Pancreas (tissue), 10 donors: ENCODE data around the gene AUTS2. TPM values are rescaled to one million over a fixed set of nuclear protein-coding genes. Genes with fewer than 3 reads are reported as not detected.

Experiments
- ATAC-seq, 4 donors: fragments of 200-7000 bp; cut with Tn5 transposase; one replicate each; pipeline versions ENCODE4 v1.8.0 to v1.9.1; 2020; ENCODE audit warnings: mild to moderate bottlenecking in 4 of 4, moderate library complexity in 4 of 4
- DNase-seq, 6 donors: peaks; one replicate each; pipeline ENCODE4 v3.0.0-alpha.2; 2020
- FAIRE-seq: peaks from 2 replicates; lab custom pipeline; 2012; peaks lifted over from hg19 to GRCh38; lab: Jason Lieb, UNC
- H3K27ac ChIP-seq, 4 donors: fragments of 200-600 bp; sonication (generic); 1 replicate in 3 of 4; 2 replicates in 1 of 4; pipeline versions ENCODE4 v1.5.0 to v1.8.0; 2020
- H3K27me3 ChIP-seq, 4 donors: fragments of 200-600 bp; one replicate each; pipeline ENCODE4 v1.8.0; 2021
- H3K36me3 ChIP-seq, 3 donors: fragments of 200-600 bp; sonication (generic) in 1 of 3; one replicate each; pipeline versions ENCODE4 v1.5.0 to v1.8.0; 2020 to 2021
- H3K4me1 ChIP-seq, 3 donors: fragments of 200-600 bp; one replicate each; pipeline ENCODE4 v1.8.0; 2021
- H3K4me3 ChIP-seq, 4 donors: fragments of 200-600 bp; sonication (generic) in 2 of 4; one replicate each; pipeline versions ENCODE4 v1.5.0 to v1.8.0; 2020 to 2021
- H3K9me3 ChIP-seq, 4 donors: fragments of 200-600 bp; one replicate each; pipeline ENCODE4 v1.8.0; 2021
- CTCF ChIP-seq, 4 donors: fragments of 200-600 bp; sonication (generic) in 3 of 4; IDR thresholded peaks; one replicate each; pipeline versions ENCODE4 v1.5.0 to v1.8.0; 2021; ENCODE audit warnings: antibody characterized with exemption in 4 of 4
- WGBS, 2 donors: extraction: QIAGEN DNeasy Blood & Tissue Kit; methylation state at CpG; one replicate each; pipeline ENCODE4 v1.1.7; 2013; 5-methylcytosine and 5-hydroxymethylcytosine counted together
- intact Hi-C, 3 donors: fragments of 100-400 bp; cut with DNase I; formaldehyde crosslinking; loops; one replicate each; pipeline versions ENCODE4 v1.11.1 to v1.14.2; 2022
- polyA plus RNA-seq, 2 donors: library from polyadenylated mRNA; stranded (reverse); fragments of 200-250 nt; gene quantifications; one replicate each; pipeline ENCODE4 v1.2.3, GENCODE V29; 2013
- total RNA-seq, 6 donors: library from RNA; stranded (reverse); fragmentation: NEBNext Ultra II Directional in 4 of 6; extraction: Animal tissue kit (Norgen Biotek cat#: 25700) in 4 of 6; gene quantifications; one replicate each; pipeline versions ENCODE4 v1.2.1 to v1.2.4, GENCODE V29; 2021 to 2023
- donor health status: healthy with polysubstance abuse.
- donor health status: DM: no; HTN: no; CAD: no; lungs with moderate emphysema.
- donor health status: DM: no; HTN: no; CAD: no.
- donor health status: control.
- donor health status: control.
- donor health status: Bipolar disorder and iron deficiency.
- donor health status: DM: yes; HTN: yes; CAD: no.
- donor health status: DM: no; HTN: no; CAD: no.
- donor health status: DM: no; HTN: no; CAD: no.
- donor health status: DM: yes; HTN: yes; CAD: no.

The AUTS2 gene
- total and polyA plus RNA-seq, 8 donors = 5.8 to 16.8 (median 9.9) TPM

DNA sequence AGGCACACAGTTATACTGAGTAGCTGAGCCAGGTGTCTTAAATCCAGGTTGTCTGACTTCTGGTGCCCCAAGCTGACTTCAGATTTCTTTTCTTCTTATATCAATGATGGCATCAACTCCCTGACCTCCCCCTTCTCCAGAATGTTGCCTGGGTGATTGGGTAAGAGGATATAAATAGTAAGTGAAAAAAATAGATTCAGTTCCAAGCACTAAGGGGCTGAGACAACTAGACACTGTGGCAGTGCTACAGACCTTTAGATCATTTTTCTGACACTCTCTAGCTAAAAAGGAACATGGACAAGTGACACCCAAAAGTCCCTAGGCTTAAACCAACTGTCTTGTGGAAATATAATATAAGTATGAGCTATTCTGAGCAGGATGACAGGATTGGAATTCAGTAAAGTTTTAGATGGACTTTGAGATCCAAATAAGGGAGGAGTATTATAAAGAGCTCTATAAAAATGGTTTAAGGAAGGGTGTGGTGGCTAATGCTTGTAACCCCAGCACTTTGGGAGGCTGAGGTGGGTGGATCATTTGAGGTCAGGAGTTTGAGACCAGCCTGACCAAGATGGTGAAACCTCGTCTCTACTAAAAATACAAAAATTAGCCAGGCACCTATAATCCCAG is 944.6 kb downstream of the AUTS2 start:
- no peak for FAIRE-seq
- Histone ChIP-seq H3K4me1 (no peaks in the 10 kb centered on the region), H3K36me3 (no peaks in the 10 kb centered on the region), H3K4me3 (no peak overlapping the region), H3K27ac (no peak overlapping the region), H3K27me3 (no peaks in the 10 kb centered on the region), H3K9me3 (no peaks in the 10 kb centered on the region)
- intact Hi-C loops = no loop called here
- DNase-seq = no peak
- WGBS, 2 donors = 83 to 100% methylated on average over 1 of the region's 1 CpG
- no peak for ATAC-seq
- TF ChIP-seq CTCF (IDR thresholded peaks at IDR 0.05) = no peak

DNA sequence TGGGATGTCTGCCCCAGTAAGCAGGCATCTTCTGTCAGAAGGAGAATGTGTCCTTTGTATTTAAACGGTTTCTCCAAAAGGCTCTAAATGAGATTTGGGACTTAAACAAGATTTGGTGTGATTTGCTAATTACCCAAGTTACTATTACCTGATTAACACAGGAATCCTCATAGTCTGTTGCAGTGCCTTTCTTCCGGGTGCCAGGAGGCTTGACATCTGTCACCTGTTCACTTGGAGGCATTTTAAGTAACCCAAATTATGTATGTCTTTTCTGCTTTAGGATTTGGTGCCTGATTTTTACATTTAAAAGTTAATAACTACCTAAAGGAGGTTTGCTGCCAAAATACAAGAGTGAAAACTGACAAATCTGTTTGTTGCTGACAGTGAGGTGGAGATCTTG is 945.7 kb downstream of the AUTS2 start:
- Histone ChIP-seq H3K36me3 (no peaks in the 10 kb centered on the region), H3K4me1 (no peaks in the 10 kb centered on the region), H3K27ac (no peak overlapping the region), H3K9me3 (no peaks in the 10 kb centered on the region), H3K27me3 (no peaks in the 10 kb centered on the region), H3K4me3 (no peak overlapping the region)
- intact Hi-C loops = no loop called here
- ATAC-seq (no peak), FAIRE-seq (no peak), DNase-seq (no peak)
- 82 to 88% methylated on average over 2 of the region's 2 CpGs for WGBS, 2 donors
- TF ChIP-seq CTCF (IDR thresholded peaks at IDR 0.05) = no peak

DNA sequence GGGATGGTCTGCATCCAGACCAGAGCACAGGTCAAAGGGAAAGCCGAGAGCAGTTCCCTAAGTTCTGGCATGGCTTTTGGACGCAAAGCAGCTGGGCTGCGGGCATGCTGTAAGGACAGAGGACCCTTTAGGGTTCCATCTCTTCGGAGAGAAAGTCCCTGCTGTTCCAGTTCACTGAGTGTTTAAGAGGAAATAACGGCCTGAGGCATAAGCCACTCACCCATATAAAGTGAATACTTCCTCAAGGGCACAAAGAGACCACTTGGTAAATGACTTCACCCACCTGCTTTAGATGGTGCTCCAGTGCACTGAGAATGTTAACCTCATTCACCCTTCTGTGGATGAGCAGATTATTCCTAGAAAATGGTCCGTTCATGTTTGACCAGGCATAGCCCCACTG is 946.9 kb downstream of the AUTS2 start:
- FAIRE-seq (no peak), DNase-seq (no peak), ATAC-seq (no peak)
- Histone ChIP-seq H3K4me1 (no peaks in the 10 kb centered on the region), H3K9me3 (no peaks in the 10 kb centered on the region), H3K4me3 (no peak overlapping the region), H3K27me3 (no peaks in the 10 kb centered on the region), H3K27ac (no peak overlapping the region), H3K36me3 (no peaks in the 10 kb centered on the region)
- no peak for TF ChIP-seq CTCF (IDR thresholded peaks at IDR 0.05)
- WGBS, 2 donors = 84 to 88% methylated on average over 6 of the region's 6 CpGs
- intact Hi-C loops = no loop called here

GRCh38 chr7:70552141-70552540 is 953.9 kb downstream of the AUTS2 start:
- Histone ChIP-seq H3K4me1 (no peaks in the 10 kb centered on the region), H3K4me3 (no peak overlapping the region), H3K27me3 (no peaks in the 10 kb centered on the region), H3K9me3 (no peaks in the 10 kb centered on the region), H3K27ac (no peak overlapping the region), H3K36me3 (no peaks in the 10 kb centered on the region)
- FAIRE-seq (no peak), ATAC-seq (no peak), DNase-seq (no peak)
- intact Hi-C loops = no loop called here
- 73 to 77% methylated on average over 3 of the region's 3 CpGs for WGBS, 2 donors
- no peak for TF ChIP-seq CTCF (IDR thresholded peaks at IDR 0.05)

GRCh38 chr7:70553364-70553763 is 955.1 kb downstream of the AUTS2 start:
- peak in 2 of 4 donors; percentile 26 to 51 for ATAC-seq
- Histone ChIP-seq H3K9me3 (no peaks in the 10 kb centered on the region), H3K36me3 (no peaks in the 10 kb centered on the region), H3K4me3 (no peak overlapping the region), H3K27ac (no peak overlapping the region), H3K27me3 (no peaks in the 10 kb centered on the region), H3K4me1 (no peaks in the 10 kb centered on the region)
- no peak for FAIRE-seq
- TF ChIP-seq CTCF (IDR thresholded peaks at IDR 0.05) = no peak
- no peak for DNase-seq
- 81 to 87% methylated on average over 1 of the region's 1 CpG for WGBS, 2 donors
- intact Hi-C loops = no loop called here
